ENCODE data around the gene MAS1.

Gene MAS1

DNA sequence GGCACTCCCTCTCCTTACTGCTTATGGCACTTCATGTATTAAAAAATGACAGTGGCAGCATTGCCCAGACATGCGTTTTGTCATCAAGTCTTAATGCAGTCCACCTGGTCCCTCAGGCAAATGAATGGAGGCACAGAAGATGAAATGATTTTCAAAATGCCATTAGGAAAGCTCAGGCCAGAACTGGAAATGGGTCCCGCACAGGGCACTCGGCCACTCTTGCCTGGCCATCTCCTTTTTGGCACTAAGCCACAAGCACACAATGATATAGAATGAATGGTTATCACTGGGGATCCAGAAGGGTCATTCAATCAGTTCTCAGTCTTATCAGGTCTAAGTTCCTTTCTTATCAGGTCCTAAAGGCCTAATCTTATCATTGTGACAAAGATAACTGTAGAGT is 15.6 kb downstream of the MAS1 start:
- Histone ChIP-seq H3K79me2 (ENCODE audit: control insufficient read depth, low read length) (no peaks in the 10 kb centered on the region), H3K4me3 (ENCODE audit: low read length) (no peak overlapping the region), H3K9me3 (ENCODE audit: control insufficient read depth, insufficient read depth, low read length) (no peaks in the 10 kb centered on the region), H3K27me3 (ENCODE audit: control insufficient read depth, low read length) (0 out of 2 replicates have a peak, but pooled peaks cover 3% of the 10 kb centered on the region), H3F3A (ENCODE audit: control insufficient read depth, insufficient read depth) (no peaks in the 10 kb centered on the region), H3K36me3 (ENCODE audit: control insufficient read depth, low read length) (no peaks in the 10 kb centered on the region), H3K4me2 (ENCODE audit: low read length) (no peak overlapping the region), H3K4me1 (ENCODE audit: control insufficient read depth, low read length) (no peaks in the 10 kb centered on the region), H3K27ac (ENCODE audit: low read depth, low read length) (no peak overlapping the region), H4K20me1 (ENCODE audit: control insufficient read depth, insufficient read depth, low read depth, low read length) (no peaks in the 10 kb centered on the region), H3K9me2 (replicated peaks; ENCODE audit: control insufficient read depth, low read length) (no peaks in the 10 kb centered on the region)
- no peak for TF ChIP-seq EZH2phosphoT487 (IDR thresholded peaks at IDR 0.05; ENCODE audit: borderline replicate concordance, low read length)
- no peak for TF ChIP-seq CTCF (IDR thresholded peaks at IDR 0.05; ENCODE audit: low read depth, low read length, poor library complexity, severe bottlenecking)

DNA sequence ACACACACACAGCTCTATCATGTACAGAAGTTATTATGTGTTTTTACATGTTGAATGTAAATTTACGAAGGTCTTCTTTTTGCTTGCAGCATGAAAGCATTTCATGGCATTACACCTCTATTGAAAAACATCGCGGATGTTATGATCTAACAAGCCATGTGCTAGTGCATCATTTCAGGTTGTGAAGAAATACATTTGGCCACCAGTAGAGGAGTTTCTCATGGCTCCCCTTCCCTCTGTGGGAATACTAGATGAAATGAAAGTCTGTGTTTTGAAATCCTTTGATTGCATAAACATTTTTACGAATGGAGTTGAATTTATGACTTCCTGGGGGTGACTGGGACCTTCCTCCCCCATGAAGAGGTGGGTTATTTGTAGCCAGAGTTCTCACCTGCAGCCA is 17.7 kb downstream of the MAS1 start:
- Histone ChIP-seq H4K20me1 (ENCODE audit: control insufficient read depth, insufficient read depth, low read depth, low read length) (no peaks in the 10 kb centered on the region), H3F3A (ENCODE audit: control insufficient read depth, insufficient read depth) (no peaks in the 10 kb centered on the region), H3K27me3 (ENCODE audit: control insufficient read depth, low read length) (peaks cover 7% of the 10 kb centered on the region; the same call in 1 of the 2 replicates), H3K4me2 (ENCODE audit: low read length) (no peak overlapping the region), H3K79me2 (ENCODE audit: control insufficient read depth, low read length) (no peaks in the 10 kb centered on the region), H3K9me2 (replicated peaks; ENCODE audit: control insufficient read depth, low read length) (no peaks in the 10 kb centered on the region), H3K4me3 (ENCODE audit: low read length) (no peak overlapping the region), H3K9me3 (ENCODE audit: control insufficient read depth, insufficient read depth, low read length) (no peaks in the 10 kb centered on the region), H3K27ac (ENCODE audit: low read depth, low read length) (no peak overlapping the region), H3K36me3 (ENCODE audit: control insufficient read depth, low read length) (no peaks in the 10 kb centered on the region), H3K4me1 (ENCODE audit: control insufficient read depth, low read length) (no peaks in the 10 kb centered on the region)
- TF ChIP-seq CTCF (IDR thresholded peaks at IDR 0.05; ENCODE audit: low read depth, low read length, poor library complexity, severe bottlenecking) (no peak), EZH2phosphoT487 (IDR thresholded peaks at IDR 0.05; ENCODE audit: borderline replicate concordance, low read length) (no peak)

GRCh38 chr6:159908979-159909378 is 18.2 kb downstream of the MAS1 start:
- Histone ChIP-seq H3K36me3 (ENCODE audit: control insufficient read depth, low read length) (no peaks in the 10 kb centered on the region), H3K79me2 (ENCODE audit: control insufficient read depth, low read length) (no peaks in the 10 kb centered on the region), H3K9me3 (ENCODE audit: control insufficient read depth, insufficient read depth, low read length) (no peaks in the 10 kb centered on the region), H3K27me3 (ENCODE audit: control insufficient read depth, low read length) (peaks cover 7% of the 10 kb centered on the region; the same call in 1 of the 2 replicates), H3K4me1 (ENCODE audit: control insufficient read depth, low read length) (no peaks in the 10 kb centered on the region), H4K20me1 (ENCODE audit: control insufficient read depth, insufficient read depth, low read depth, low read length) (no peaks in the 10 kb centered on the region), H3F3A (ENCODE audit: control insufficient read depth, insufficient read depth) (no peaks in the 10 kb centered on the region), H3K9me2 (replicated peaks; ENCODE audit: control insufficient read depth, low read length) (no peaks in the 10 kb centered on the region), H3K27ac (ENCODE audit: low read depth, low read length) (no peak overlapping the region), H3K4me2 (ENCODE audit: low read length) (no peak overlapping the region), H3K4me3 (ENCODE audit: low read length) (no peak overlapping the region)
- TF ChIP-seq EZH2phosphoT487 (IDR thresholded peaks at IDR 0.05; ENCODE audit: borderline replicate concordance, low read length) = no peak
- no peak for TF ChIP-seq CTCF (IDR thresholded peaks at IDR 0.05; ENCODE audit: low read depth, low read length, poor library complexity, severe bottlenecking)
